Activated CD4-positive, alpha-beta T cell treated with anti-CD3 and anti-CD28 coated beads for 36 hours (primary cell): ENCODE results near the gene KDM4C. TPM values are rescaled to one million over a fixed set of nuclear protein-coding genes. Genes with fewer than 3 reads are reported as not detected.

Source experiments
- ATAC-seq: fragments of 200-7000 bp; cut with Tn5 transposase; one replicate; pipeline ENCODE4 v1.10.0; 2021; ENCODE audit warnings: mild to moderate bottlenecking, moderate library complexity
- CTCF ChIA-PET: fragments of 350-600 bp; sonication (Branson Sonifier 250); formaldehyde crosslinking; loops from one replicate; lab custom pipeline; 2021; ENCODE audit warnings: antibody characterized with exemption; lab: Charles Lee
- POLR2A ChIA-PET: fragments of 350-600 bp; sonication (Branson Sonifier 250); formaldehyde crosslinking; loops from one replicate; lab custom pipeline; 2021; ENCODE audit warnings: antibody characterized with exemption, inconsistent platforms; lab: Charles Lee
- DNase-seq: peaks from one replicate; pipeline ENCODE4 v3.0.0-alpha.2; 2020
- H3K27ac Mint-ChIP-seq: one replicate; pipeline ENCODE4 v1.8.0; 2021; ENCODE audit warnings: mixed read lengths
- H3K27me3 Mint-ChIP-seq: one replicate; pipeline ENCODE4 v1.8.0; 2021; ENCODE audit warnings: mixed read lengths
- H3K36me3 Mint-ChIP-seq: one replicate; pipeline ENCODE4 v1.8.0; 2021; ENCODE audit warnings: low read depth, mixed read lengths
- H3K4me1 Mint-ChIP-seq: one replicate; pipeline ENCODE4 v1.8.0; 2021; ENCODE audit warnings: mixed read lengths
- H3K4me3 Mint-ChIP-seq: one replicate; pipeline ENCODE4 v1.8.0; 2021; ENCODE audit warnings: mild to moderate bottlenecking, moderate library complexity, mixed read lengths
- H3K9me3 Mint-ChIP-seq: one replicate; pipeline ENCODE4 v1.8.0; 2021; ENCODE audit warnings: low read depth, mixed read lengths
- intact Hi-C, 2 experiments: fragments of 100-400 bp; cut with DNase I in 1 of 2; cut with micrococcal nuclease in 1 of 2; formaldehyde crosslinking; loops; one replicate each; pipeline versions ENCODE4 v1.14.2 to v1.15.1; 2022 to 2024; cut with DNase I, micrococcal nuclease
- total RNA-seq, 2 experiments: library from RNA; stranded (reverse); gene quantifications; one replicate each; pipeline ENCODE4 v1.2.3, GENCODE V29; 2021

The KDM4C gene
- total RNA-seq, 2 experiments from 2014 or later = 31.7 to 33.1 TPM

- intact Hi-C loops = no loop called here
- Mint-ChIP-seq H3K4me3 (no peak overlapping the region), H3K4me1 (peaks cover 22% of the 10 kb centered on the region), H3K36me3 (peaks cover 4% of the 10 kb centered on the region), H3K27ac (no peak overlapping the region), H3K9me3 (no peaks in the 10 kb centered on the region), H3K27me3 (no peaks in the 10 kb centered on the region)
- DNase-seq = no peak
- POLR2A ChIA-PET = interaction anchor here (0.7 kb wide), 1 partner anchor 41 kb away, joined by 3 read pairs; no protein-coding TSS in a partner anchor
- CTCF ChIA-PET = no interaction called here
- no peak for ATAC-seq
Measured at GRCh38 chr9:6973089-6973488, 215.3 kb downstream of the KDM4C start.

- ATAC-seq (peak; percentile 53), DNase-seq (peak; percentile 12)
- ChIA-PET CTCF (no interaction called here), POLR2A (no interaction called here)
- H3K4me3 Mint-ChIP-seq = no peak overlapping the region
- H3K27ac Mint-ChIP-seq = no peak overlapping the region
- intact Hi-C loops = no loop called here
- H3K36me3 Mint-ChIP-seq = peaks cover 4% of the 10 kb centered on the region
- peaks cover 22% of the 10 kb centered on the region for H3K4me1 Mint-ChIP-seq
- no peaks in the 10 kb centered on the region for H3K27me3 Mint-ChIP-seq
- H3K9me3 Mint-ChIP-seq = no peaks in the 10 kb centered on the region
Measured at GRCh38 chr9:6973762-6974161, 216.0 kb downstream of the KDM4C start.

GRCh38 chr9:6975198-6975597 lies 217.4 kb downstream of the KDM4C start:
- Mint-ChIP-seq H3K4me1 (peaks cover 21% of the 10 kb centered on the region), H3K27me3 (no peaks in the 10 kb centered on the region), H3K27ac (no peak overlapping the region), H3K36me3 (peaks cover 7% of the 10 kb centered on the region), H3K4me3 (no peak overlapping the region), H3K9me3 (no peaks in the 10 kb centered on the region)
- ChIA-PET CTCF (no interaction called here), POLR2A (no interaction called here)
- intact Hi-C loops = no loop called here
- no peak for DNase-seq
- ATAC-seq = no peak

- ATAC-seq = no peak
- CTCF ChIA-PET = interaction anchor here (0.6 kb wide), 1 partner anchor 9 kb away, joined by 3 read pairs; no protein-coding TSS in a partner anchor
- Mint-ChIP-seq H3K27me3 (no peaks in the 10 kb centered on the region), H3K9me3 (no peaks in the 10 kb centered on the region), H3K4me3 (no peak overlapping the region), H3K36me3 (peaks cover 16% of the 10 kb centered on the region), H3K27ac (no peak overlapping the region), H3K4me1 (peaks cover 17% of the 10 kb centered on the region)
- intact Hi-C loops = no loop called here
- no peak for DNase-seq
- POLR2A ChIA-PET = no interaction called here
Measured at GRCh38 chr9:6977761-6978160, 220.0 kb downstream of the KDM4C start.

- ChIA-PET POLR2A (no interaction called here), CTCF (no interaction called here)
- no peak for ATAC-seq
- Mint-ChIP-seq H3K4me3 (no peak overlapping the region), H3K4me1 (peaks cover 12% of the 10 kb centered on the region), H3K27ac (no peak overlapping the region), H3K36me3 (peaks cover 16% of the 10 kb centered on the region), H3K27me3 (no peaks in the 10 kb centered on the region), H3K9me3 (no peaks in the 10 kb centered on the region)
- DNase-seq = no peak
- intact Hi-C loops = no loop called here
Measured at GRCh38 chr9:6978591-6978990, 220.8 kb downstream of the KDM4C start.

GRCh38 chr9:6984941-6985578 lies 227.3 kb downstream of the KDM4C start:
- no peak for ATAC-seq
- ChIA-PET CTCF (interaction anchor here (0.7 to 1.8 kb wide), 4 partner anchors 8 to 158 kb away, joined by 3 to 5 read pairs (median 4); no protein-coding TSS in a partner anchor), POLR2A (no interaction called here)
- H3K4me1 Mint-ChIP-seq = no peaks in the 10 kb centered on the region
- H3K27me3 Mint-ChIP-seq = no peaks in the 10 kb centered on the region
- no peak overlapping the region for H3K27ac Mint-ChIP-seq
- no peak overlapping the region for H3K4me3 Mint-ChIP-seq
- DNase-seq = no peak
- H3K9me3 Mint-ChIP-seq = no peaks in the 10 kb centered on the region
- H3K36me3 Mint-ChIP-seq = peaks cover 46% of the 10 kb centered on the region
- intact Hi-C loops = no loop called here

GRCh38 chr9:6986141-6986815 lies 228.5 kb downstream of the KDM4C start:
- no peaks in the 10 kb centered on the region for H3K27me3 Mint-ChIP-seq
- H3K27ac Mint-ChIP-seq = no peak overlapping the region
- ChIA-PET POLR2A (interaction anchor here (0.7 kb wide), 1 partner anchor 24 kb away, joined by 3 read pairs; no protein-coding TSS in a partner anchor), CTCF (interaction anchor here (0.6 to 1.3 kb wide), 2 partner anchors 9 to 159 kb away, joined by 3 read pairs; no protein-coding TSS in a partner anchor)
- ATAC-seq (no peak), DNase-seq (no peak)
- no peaks in the 10 kb centered on the region for H3K9me3 Mint-ChIP-seq
- no peak overlapping the region for H3K4me3 Mint-ChIP-seq
- peaks cover 41% of the 10 kb centered on the region for H3K36me3 Mint-ChIP-seq
- no peaks in the 10 kb centered on the region for H3K4me1 Mint-ChIP-seq
- intact Hi-C loops = no loop called here

GRCh38 chr9:6987381-6987780 lies 229.6 kb downstream of the KDM4C start:
- H3K27me3 Mint-ChIP-seq = no peaks in the 10 kb centered on the region
- intact Hi-C loops = no loop called here
- H3K4me1 Mint-ChIP-seq = no peaks in the 10 kb centered on the region
- H3K36me3 Mint-ChIP-seq = peaks cover 37% of the 10 kb centered on the region
- ATAC-seq (no peak), DNase-seq (no peak)
- no peak overlapping the region for H3K27ac Mint-ChIP-seq
- no peak overlapping the region for H3K4me3 Mint-ChIP-seq
- ChIA-PET CTCF (interaction anchor here (0.6 to 1.3 kb wide), 2 partner anchors 31 to 160 kb away, joined by 3 read pairs; no protein-coding TSS in a partner anchor), POLR2A (no interaction called here)
- H3K9me3 Mint-ChIP-seq = no peaks in the 10 kb centered on the region

- Mint-ChIP-seq H3K27me3 (no peaks in the 10 kb centered on the region), H3K4me1 (no peaks in the 10 kb centered on the region), H3K9me3 (no peaks in the 10 kb centered on the region), H3K36me3 (peaks cover 32% of the 10 kb centered on the region), H3K27ac (no peak overlapping the region), H3K4me3 (no peak overlapping the region)
- DNase-seq (no peak), ATAC-seq (no peak)
- intact Hi-C loops = no loop called here
- POLR2A ChIA-PET = no interaction called here
- CTCF ChIA-PET = interaction anchor here (1.0 to 1.3 kb wide), 2 partner anchors 164 to 406 kb away, joined by 3 to 4 read pairs; no protein-coding TSS in a partner anchor
Measured at GRCh38 chr9:6991418-6991817, 233.6 kb downstream of the KDM4C start.

GRCh38 chr9:6996061-6996854 lies 238.5 kb downstream of the KDM4C start:
- CTCF ChIA-PET = interaction anchor here (0.6 kb wide), 1 partner anchor 16 kb away, joined by 3 read pairs; no protein-coding TSS in a partner anchor
- no peak for ATAC-seq
- Mint-ChIP-seq H3K27ac (no peak overlapping the region), H3K4me1 (no peaks in the 10 kb centered on the region), H3K4me3 (no peak overlapping the region), H3K36me3 (peaks cover 32% of the 10 kb centered on the region), H3K27me3 (no peaks in the 10 kb centered on the region), H3K9me3 (no peaks in the 10 kb centered on the region)
- intact Hi-C loops = no loop called here
- DNase-seq = no peak
- POLR2A ChIA-PET = no interaction called here

GRCh38 chr9:6997330-6997729 lies 239.6 kb downstream of the KDM4C start:
- POLR2A ChIA-PET = no interaction called here
- Mint-ChIP-seq H3K27ac (no peak overlapping the region), H3K36me3 (peaks cover 39% of the 10 kb centered on the region), H3K4me1 (no peaks in the 10 kb centered on the region), H3K27me3 (no peaks in the 10 kb centered on the region), H3K9me3 (no peaks in the 10 kb centered on the region), H3K4me3 (no peak overlapping the region)
- DNase-seq (no peak), ATAC-seq (no peak)
- intact Hi-C loops = no loop called here
- CTCF ChIA-PET = interaction anchor here (0.6 kb wide), 1 partner anchor 15 kb away, joined by 3 read pairs; no protein-coding TSS in a partner anchor
